Tibial nerve (tissue), 4 donors: ENCODE measurements around the gene ABI3BP. TPM values are rescaled to one million over a fixed set of nuclear protein-coding genes. Genes with fewer than 3 reads are reported as not detected.
A peak's percentile ranks its signal among the peaks of the same experiment; 100 is the strongest.

Experiments
- DNase-seq, 2 donors: peaks; one replicate each; pipeline ENCODE4 v3.0.0-alpha.2; 2019; ENCODE audit warnings: low spot score in 2 of 2
- H3K27ac ChIP-seq, 4 donors: fragments of 200-600 bp; sonication (generic) in 3 of 4; one replicate each; pipeline ENCODE4 v1.5.1; 2017 to 2019; ENCODE audit warnings: mild to moderate bottlenecking in 1 of 4
- H3K27me3 ChIP-seq, 2 donors: fragments of 200-600 bp; sonication (generic) in 1 of 2; one replicate each; pipeline versions ENCODE4 v1.5.1 to v1.6.0; 2017 to 2019
- H3K36me3 ChIP-seq, 3 donors: fragments of 200-600 bp; sonication (generic); one replicate each; pipeline ENCODE4 v1.5.1; 2018 to 2019
- H3K4me1 ChIP-seq, 4 donors: fragments of 200-600 bp; sonication (generic) in 3 of 4; one replicate each; pipeline ENCODE4 v1.5.1; 2017 to 2019
- H3K4me3 ChIP-seq, 4 donors: fragments of 200-600 bp; sonication (generic) in 3 of 4; one replicate each; pipeline ENCODE4 v1.5.1; 2017 to 2019; ENCODE audit warnings: mild to moderate bottlenecking in 1 of 4, moderate library complexity in 1 of 4
- H3K9me3 ChIP-seq, 4 donors: fragments of 200-600 bp; sonication (generic) in 3 of 4; one replicate each; pipeline ENCODE4 v1.5.1; 2017 to 2019
- CTCF ChIP-seq, 5 experiments: fragments of 200-600 bp in 3 of 5; fragments of 450-650 bp in 2 of 5; sonication (generic) in 3 of 5; IDR thresholded peaks; one replicate each; pipeline ENCODE4 v1.5.1; 2016 to 2019; ENCODE audit warnings: antibody characterized with exemption in 5 of 5, mild to moderate bottlenecking in 3 of 5, moderate library complexity in 2 of 5
- EP300 ChIP-seq, 2 donors: sonication (generic); formaldehyde crosslinking; IDR thresholded peaks; one replicate each; pipeline ENCODE4 v1.6.1; 2017; ENCODE audit warnings: antibody characterized with exemption in 2 of 2, mild to moderate bottlenecking in 1 of 2
- POLR2A ChIP-seq, 2 donors: fragments of 450-650 bp; IDR thresholded peaks; one replicate each; pipeline ENCODE4 v1.6.1; 2017; ENCODE audit warnings: antibody characterized with exemption in 2 of 2, mild to moderate bottlenecking in 2 of 2, moderate library complexity in 2 of 2
- WGBS, 2 donors: methylation state at CpG; one replicate each; pipeline ENCODE4 v1.1.5; 2018; 5-methylcytosine and 5-hydroxymethylcytosine counted together
- total RNA-seq, 4 donors: library from RNA; depleted of rRNA; stranded (reverse); fragments of >200 nt; gene quantifications; one replicate each; pipeline ENCODE4 v1.1.0, GENCODE V29; 2016

ABI3BP gene
- total RNA-seq, 4 donors from 2014 or later, result 39.6 to 189 (median 139) TPM

GRCh38 chr3:100900671-100901335, 92.4 kb downstream of the ABI3BP start:
- Histone ChIP-seq H3K36me3 (peaks cover 0 to 3% (median 0%) of the 10 kb centered on the region in 3 donors), H3K27ac (no peak overlapping the region), H3K4me1 (peaks cover 0 to 7% (median 0%) of the 10 kb centered on the region in 4 donors), H3K27me3 (no peaks in the 10 kb centered on the region), H3K9me3 (no peaks in the 10 kb centered on the region), H3K4me3 (no peak overlapping the region)
- DNase-seq, result no peak
- TF ChIP-seq CTCF (IDR thresholded peaks at IDR 0.05) (no peak), EP300 (IDR thresholded peaks at IDR 0.05) (no peak), POLR2A (IDR thresholded peaks at IDR 0.05) (no peak)
- WGBS, 2 donors, result 74 to 76% methylated on average over 2 of the region's 2 CpGs

GRCh38 chr3:100899440-100900091, 93.7 kb downstream of the ABI3BP start:
- WGBS, 2 donors, result 59 to 67% methylated on average over 2 of the region's 2 CpGs
- H3K4me1 ChIP-seq, result peaks cover 0 to 7% (median 0%) of the 10 kb centered on the region in 4 donors
- H3K4me3 ChIP-seq, result no peak overlapping the region
- DNase-seq, result no peak
- H3K27me3 ChIP-seq, result no peaks in the 10 kb centered on the region
- TF ChIP-seq EP300 (IDR thresholded peaks at IDR 0.05) (no peak), POLR2A (IDR thresholded peaks at IDR 0.05) (no peak), CTCF (IDR thresholded peaks at IDR 0.05) (no peak)
- no peaks in the 10 kb centered on the region for H3K9me3 ChIP-seq
- peaks cover 0 to 3% (median 0%) of the 10 kb centered on the region in 3 donors for H3K36me3 ChIP-seq
- no peak overlapping the region for H3K27ac ChIP-seq

GRCh38 chr3:100898681-100899080, 94.5 kb downstream of the ABI3BP start:
- 71 to 80% methylated on average over 5 of the region's 5 CpGs for WGBS, 2 donors
- TF ChIP-seq CTCF (IDR thresholded peaks at IDR 0.05) (no peak), POLR2A (IDR thresholded peaks at IDR 0.05) (no peak), EP300 (IDR thresholded peaks at IDR 0.05) (no peak)
- Histone ChIP-seq H3K9me3 (no peaks in the 10 kb centered on the region), H3K27ac (no peak overlapping the region), H3K36me3 (peaks cover 0 to 3% (median 0%) of the 10 kb centered on the region in 3 donors), H3K4me1 (peaks cover 0 to 9% (median 0%) of the 10 kb centered on the region in 4 donors), H3K27me3 (no peaks in the 10 kb centered on the region), H3K4me3 (no peak overlapping the region)
- no peak for DNase-seq

GRCh38 chr3:100896994-100897393, 96.2 kb downstream of the ABI3BP start:
- 47 to 48% methylated on average over 2 of the region's 2 CpGs for WGBS, 2 donors
- no peaks in the 10 kb centered on the region for H3K9me3 ChIP-seq
- no peak overlapping the region for H3K4me3 ChIP-seq
- H3K36me3 ChIP-seq, result peaks cover 0 to 3% (median 0%) of the 10 kb centered on the region in 3 donors
- no peaks in the 10 kb centered on the region for H3K27me3 ChIP-seq
- no peak for TF ChIP-seq POLR2A (IDR thresholded peaks at IDR 0.05)
- TF ChIP-seq CTCF (IDR thresholded peaks at IDR 0.05), result no peak
- no peak for TF ChIP-seq EP300 (IDR thresholded peaks at IDR 0.05)
- DNase-seq, result no peak
- H3K27ac ChIP-seq, result no peak overlapping the region
- H3K4me1 ChIP-seq, result peaks cover 0 to 5% (median 0%) of the 10 kb centered on the region in 4 donors

- peak in 4 of 5 experiments; percentile 11 to 38 (median 28) for TF ChIP-seq CTCF (IDR thresholded peaks at IDR 0.05)
- TF ChIP-seq EP300 (IDR thresholded peaks at IDR 0.05), result no peak
- peaks cover 0 to 5% (median 0%) of the 10 kb centered on the region in 4 donors for H3K4me1 ChIP-seq
- peaks cover 0 to 2% (median 0%) of the 10 kb centered on the region in 3 donors for H3K36me3 ChIP-seq
- H3K9me3 ChIP-seq, result no peaks in the 10 kb centered on the region
- H3K4me3 ChIP-seq, result no peak overlapping the region
- 5 to 17% methylated on average over 1 of the region's 1 CpG for WGBS, 2 donors
- H3K27ac ChIP-seq, result peak overlapping the region in 2 of 4 donors; percentile 5 to 11
- no peak for DNase-seq
- no peaks in the 10 kb centered on the region for H3K27me3 ChIP-seq
These were observed 99.6 kb downstream of the ABI3BP start for GRCh38 chr3:100893590-100893989.
